AG10803 (cell line): ENCODE measurements around the gene ADSS1.

Experiments
- DNase-seq: peaks from one replicate; pipeline ENCODE4 v3.0.0; 2010; ENCODE audit warnings: low read depth
- H3K4me3 ChIP-seq: 2 replicates; pipeline ENCODE4 v1.5.1; 2011; ENCODE audit warnings: mild to moderate bottlenecking, low read length, control low read depth
- TF ChIP-seq, protein P1 (sequence below): conservative IDR thresholded peaks from 2 replicates; pipeline ENCODE4 v1.5.1; 2011; ENCODE audit warnings: mild to moderate bottlenecking, low read length, control low read depth, inconsistent platforms

ADSS1 gene

DNA sequence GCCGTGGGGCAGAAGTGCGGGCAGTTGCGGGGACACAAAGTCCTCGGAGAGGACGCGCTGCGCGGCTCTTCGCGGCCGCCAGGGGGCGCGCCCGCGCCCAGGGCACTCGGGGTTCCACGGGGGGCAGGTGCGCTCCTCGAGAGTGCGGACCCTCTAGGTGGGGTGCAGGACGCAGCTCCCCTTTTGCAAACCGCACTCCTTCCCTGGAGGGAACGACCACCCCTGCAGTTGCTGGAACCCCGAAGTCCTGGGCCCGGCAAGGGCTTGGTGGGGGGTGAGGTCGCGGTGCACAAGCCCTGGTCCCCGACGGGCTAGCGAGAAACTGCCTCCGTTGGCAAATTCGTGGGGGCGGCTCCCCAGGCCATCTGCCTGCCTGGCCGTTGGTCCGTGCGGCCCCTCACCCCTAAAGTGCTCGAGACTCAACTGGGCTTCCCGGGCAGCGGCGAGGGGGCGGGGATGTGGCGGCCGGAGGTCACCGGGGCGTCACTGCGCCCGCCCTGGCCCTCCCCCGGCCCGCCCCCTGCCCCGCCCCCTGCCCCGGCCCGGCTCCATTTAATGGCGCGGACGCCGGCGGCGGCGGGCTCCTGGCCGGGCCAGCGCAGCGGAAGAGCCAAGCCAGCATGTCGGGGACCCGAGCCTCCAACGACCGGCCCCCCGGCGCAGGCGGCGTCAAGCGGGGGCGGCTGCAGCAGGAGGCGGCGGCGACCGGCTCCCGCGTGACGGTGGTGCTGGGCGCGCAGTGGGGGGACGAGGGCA is at the start of gene ADSS1:
Gene ADSS1, plus strand, starts transcription at position 579 of the 756 bp plus-strand sequence. Its CDS starts 42 bp downstream, at position 621.
- peak; percentile 35 for DNase-seq
- peak within 1 kb of the TSS; percentile 61 for H3K4me3 ChIP-seq
- TF ChIP-seq, protein P1, sequence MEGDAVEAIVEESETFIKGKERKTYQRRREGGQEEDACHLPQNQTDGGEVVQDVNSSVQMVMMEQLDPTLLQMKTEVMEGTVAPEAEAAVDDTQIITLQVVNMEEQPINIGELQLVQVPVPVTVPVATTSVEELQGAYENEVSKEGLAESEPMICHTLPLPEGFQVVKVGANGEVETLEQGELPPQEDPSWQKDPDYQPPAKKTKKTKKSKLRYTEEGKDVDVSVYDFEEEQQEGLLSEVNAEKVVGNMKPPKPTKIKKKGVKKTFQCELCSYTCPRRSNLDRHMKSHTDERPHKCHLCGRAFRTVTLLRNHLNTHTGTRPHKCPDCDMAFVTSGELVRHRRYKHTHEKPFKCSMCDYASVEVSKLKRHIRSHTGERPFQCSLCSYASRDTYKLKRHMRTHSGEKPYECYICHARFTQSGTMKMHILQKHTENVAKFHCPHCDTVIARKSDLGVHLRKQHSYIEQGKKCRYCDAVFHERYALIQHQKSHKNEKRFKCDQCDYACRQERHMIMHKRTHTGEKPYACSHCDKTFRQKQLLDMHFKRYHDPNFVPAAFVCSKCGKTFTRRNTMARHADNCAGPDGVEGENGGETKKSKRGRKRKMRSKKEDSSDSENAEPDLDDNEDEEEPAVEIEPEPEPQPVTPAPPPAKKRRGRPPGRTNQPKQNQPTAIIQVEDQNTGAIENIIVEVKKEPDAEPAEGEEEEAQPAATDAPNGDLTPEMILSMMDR, result peak; percentile 71

DNA sequence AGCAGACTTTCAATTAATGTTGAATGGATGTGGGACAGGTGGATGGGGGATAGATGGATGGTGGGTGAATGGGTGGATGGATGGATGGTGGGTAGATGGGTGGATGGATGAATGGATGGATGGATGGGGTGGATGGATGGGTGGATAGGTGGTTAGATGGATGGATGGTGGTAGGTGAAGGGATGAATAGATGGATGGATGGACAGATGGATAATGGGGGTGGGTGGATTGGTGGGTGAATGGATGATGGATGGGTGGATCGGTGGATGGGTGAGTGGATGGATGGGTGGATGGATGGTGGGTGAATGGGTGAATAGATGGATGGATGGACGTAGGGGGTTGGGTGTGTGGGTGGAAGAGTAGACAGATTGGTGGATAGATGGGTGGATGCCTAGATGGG is 48.6 kb upstream of the ADSS1 start:
- no peak overlapping the region for H3K4me3 ChIP-seq
- TF ChIP-seq, protein P1, result no peak
- DNase-seq, result no peak

DNA sequence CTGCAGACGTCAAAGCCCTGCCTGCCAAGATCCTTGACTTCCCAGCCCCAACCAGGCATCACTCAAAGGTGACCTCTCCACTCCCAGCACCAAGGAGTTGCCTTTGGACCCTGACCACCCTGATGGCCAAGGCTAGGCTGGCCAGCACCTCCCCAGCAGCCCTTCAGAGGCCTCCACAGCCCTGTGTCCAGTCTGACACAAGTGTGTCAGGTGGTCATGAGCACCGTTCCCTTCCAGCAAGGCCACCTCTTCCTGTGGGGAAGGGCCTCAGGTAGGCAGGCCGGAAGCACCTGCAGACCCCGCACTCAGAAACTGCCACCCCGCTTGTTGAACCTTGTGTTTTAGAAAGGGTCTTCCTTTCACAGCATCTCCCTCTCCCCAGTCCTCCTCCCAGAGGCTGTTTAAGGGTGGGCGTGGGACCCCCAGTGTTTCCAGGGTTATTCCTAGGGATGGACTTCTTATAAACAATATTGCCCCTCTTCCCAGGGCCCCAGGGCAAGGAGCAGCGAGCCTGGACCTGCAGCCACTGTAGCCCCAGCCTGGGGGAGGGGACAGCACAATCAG is 47.8 kb upstream of the ADSS1 start:
- H3K4me3 ChIP-seq, result no peak overlapping the region
- no peak for DNase-seq
- TF ChIP-seq, protein P1, result no peak

DNA sequence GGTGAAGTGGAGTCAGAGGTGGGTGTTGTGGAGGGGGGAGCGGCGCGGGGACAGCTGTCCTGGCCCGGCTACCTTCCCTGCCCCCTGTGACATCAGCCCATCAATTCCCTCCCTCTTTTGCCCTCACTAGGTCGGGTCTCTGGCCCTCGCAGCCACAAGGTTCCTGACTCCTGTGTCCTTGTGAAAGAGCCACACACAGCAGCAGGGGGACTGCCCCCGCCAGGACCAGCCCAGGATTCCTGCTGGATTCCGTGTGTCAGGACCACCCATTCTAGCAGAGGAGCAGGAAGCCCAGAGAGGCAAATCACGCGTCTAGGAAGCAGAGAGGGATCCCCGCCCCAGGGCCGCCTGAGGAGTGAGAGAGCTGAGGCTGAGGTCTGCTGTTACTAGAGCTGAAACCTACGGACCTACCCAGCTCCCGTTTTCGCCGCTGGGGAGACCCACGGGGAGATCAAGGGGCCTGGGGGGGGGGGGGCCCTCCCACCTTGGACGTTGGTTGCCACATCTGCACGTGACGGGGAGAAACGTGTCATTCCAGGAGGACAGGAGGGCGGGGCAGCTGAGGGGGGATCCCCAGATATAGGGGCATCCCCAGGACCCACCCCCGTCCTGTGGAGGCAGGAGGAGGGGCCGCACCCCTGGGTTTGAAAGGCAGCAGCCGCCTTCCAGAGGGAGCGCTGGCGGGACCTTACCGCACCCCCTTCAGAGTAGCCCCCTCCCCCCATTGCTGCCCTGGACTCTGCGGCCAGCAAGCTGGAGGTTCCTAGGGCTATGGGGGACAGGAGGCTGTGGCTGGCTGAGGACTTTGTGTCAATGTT is 47.1 kb upstream of the ADSS1 start:
- DNase-seq, result no peak
- H3K4me3 ChIP-seq, result peak overlapping the region; percentile 62
- TF ChIP-seq, protein P1, result no peak

DNA sequence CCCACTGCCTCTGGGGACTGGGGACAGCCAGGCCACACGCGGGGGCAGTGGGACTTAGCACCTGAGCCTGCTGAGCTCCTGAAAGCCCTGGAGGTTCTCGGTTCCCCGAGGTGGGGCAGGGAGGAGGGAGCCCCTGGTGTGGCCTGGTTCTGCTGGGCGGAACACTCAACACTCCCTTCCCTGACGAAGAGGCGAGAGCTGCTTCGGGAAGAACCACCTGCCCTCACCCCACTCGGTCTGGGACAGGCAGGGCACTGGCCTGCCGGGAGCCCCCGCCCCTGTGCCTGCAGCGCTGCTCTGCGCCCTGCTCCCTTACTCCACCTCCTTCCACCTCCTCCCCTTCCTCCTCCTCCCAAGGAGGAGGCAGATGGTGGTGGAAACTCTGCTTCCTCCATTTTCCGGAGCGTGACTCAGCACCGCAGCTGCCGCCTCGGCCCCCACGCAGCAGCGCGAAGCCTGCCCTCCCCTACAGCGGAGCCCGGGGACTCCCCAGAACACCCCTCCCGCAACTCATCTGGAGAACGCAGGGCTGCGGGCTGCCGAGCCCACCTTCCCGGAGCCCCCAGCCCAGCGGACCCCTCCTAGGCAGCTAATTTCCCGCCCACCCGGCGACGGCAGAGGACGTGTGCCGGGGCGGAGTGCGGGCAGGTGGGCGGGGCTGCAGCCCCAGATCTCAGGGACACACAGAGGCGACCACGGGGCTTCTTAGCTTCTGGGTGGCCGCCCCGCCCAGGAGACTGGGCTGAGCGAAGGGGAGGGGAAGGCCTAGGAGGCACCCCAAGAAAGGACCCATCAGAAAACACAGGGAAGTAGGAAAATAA is 46.3 kb upstream of the ADSS1 start:
- DNase-seq, result peak; percentile 77
- TF ChIP-seq, protein P1, result no peak
- peak overlapping the region; percentile 62 for H3K4me3 ChIP-seq

DNA sequence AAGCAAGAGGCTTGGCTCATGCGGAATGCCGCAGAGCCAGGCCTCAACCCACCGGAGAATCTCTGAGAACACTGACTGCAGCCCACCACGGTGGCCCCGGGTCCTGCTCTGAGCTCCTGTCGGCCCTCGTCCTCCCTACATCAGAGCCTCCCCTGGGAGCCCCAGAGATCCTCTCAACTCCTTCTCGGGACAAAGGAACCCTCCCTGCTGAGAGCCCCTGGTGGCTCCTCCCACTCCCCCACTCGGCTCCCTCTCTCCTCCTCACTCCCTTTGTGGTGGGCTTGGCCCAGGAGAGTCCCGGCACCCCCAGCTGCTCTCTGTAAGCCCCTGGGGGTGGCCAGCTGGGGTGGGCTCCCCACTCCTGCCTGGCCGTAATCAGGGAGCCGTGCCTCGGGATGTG is 45.7 kb upstream of the ADSS1 start:
- H3K4me3 ChIP-seq, result peak overlapping the region; percentile 62

More for the DNA sequence above, 45.7 kb upstream of the ADSS1 start:
- peak; percentile 25 for DNase-seq
- TF ChIP-seq, protein P1, result no peak
